ENCODE measurements around the gene BABAM2. TPM values are rescaled to one million over a fixed set of nuclear protein-coding genes. Genes with fewer than 3 reads are reported as not detected.
"Not testable (repeated sequence)": the region's sequence is repeated elsewhere in the genome, so short reads cannot be mapped to it uniquely, and the experiment has no call there.

The BABAM2 gene
- total RNA-seq, 3 donors from 2014 or later, result 34.8 to 42.4 (median 41.3) TPM

DNA sequence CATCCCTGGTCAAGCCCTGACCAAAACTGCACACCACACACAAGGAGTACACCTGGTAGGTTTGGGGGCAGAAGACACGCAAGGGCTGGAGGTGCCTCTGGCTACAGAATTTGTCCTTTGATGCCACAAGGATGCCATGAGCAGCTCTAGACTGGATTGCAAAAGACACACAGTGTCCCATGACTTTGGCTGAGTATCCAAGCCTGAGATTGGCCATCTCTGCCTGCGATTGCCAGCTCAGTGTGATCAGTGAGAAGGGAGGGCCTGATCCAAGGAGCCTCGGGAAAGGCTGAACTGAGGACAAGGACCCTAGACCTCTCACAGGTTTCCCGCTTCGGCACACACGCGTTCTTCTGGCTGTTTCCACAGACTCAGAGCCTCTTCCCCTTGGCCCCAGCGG lies 442.2 kb downstream of the BABAM2 start:
- TF ChIP-seq CTCF (IDR thresholded peaks at IDR 0.05), result no peak
- no peaks in the 10 kb centered on the region for H3K4me1 ChIP-seq (ENCODE audit: low read depth)
- H3K36me3 ChIP-seq (ENCODE audit: low read depth), result no peaks in the 10 kb centered on the region
- H3K4me3 ChIP-seq, result no peak overlapping the region
- no peaks in the 10 kb centered on the region for H3K9me3 ChIP-seq
- DNase-seq (no peak), ATAC-seq (no peak)
- intact Hi-C loops (cut with DNase I, micrococcal nuclease), result no loop called here

- no peak for TF ChIP-seq CTCF (IDR thresholded peaks at IDR 0.05)
- Histone ChIP-seq H3K4me3 (no peak overlapping the region), H3K4me1 (ENCODE audit: low read depth) (peaks cover 1% of the 10 kb centered on the region), H3K9me3 (no peaks in the 10 kb centered on the region), H3K36me3 (ENCODE audit: low read depth) (no peaks in the 10 kb centered on the region)
- no peak for DNase-seq
- intact Hi-C loops (cut with DNase I, micrococcal nuclease), result no loop called here
- ATAC-seq, result no peak
These were observed 443.3 kb downstream of the BABAM2 start for GRCh38 chr2:28333606-28334526.

GRCh38 chr2:28334527-28334894 lies 444.0 kb downstream of the BABAM2 start:
- no peak for ATAC-seq
- Histone ChIP-seq H3K4me3 (no peak overlapping the region), H3K9me3 (no peaks in the 10 kb centered on the region), H3K36me3 (ENCODE audit: low read depth) (no peaks in the 10 kb centered on the region), H3K4me1 (ENCODE audit: low read depth) (peaks cover 4% of the 10 kb centered on the region)
- intact Hi-C loops (cut with DNase I, micrococcal nuclease), result no loop called here
- no peak for DNase-seq
- no peak for TF ChIP-seq CTCF (IDR thresholded peaks at IDR 0.05)

GRCh38 chr2:28335265-28335664 lies 444.7 kb downstream of the BABAM2 start:
- DNase-seq, result peak in 1 of 3 donors; percentile 12
- H3K4me3 ChIP-seq; ATAC-seq; H3K9me3 ChIP-seq; H3K36me3 ChIP-seq (ENCODE audit: low read depth); intact Hi-C loops (cut with DNase I, micrococcal nuclease); H3K4me1 ChIP-seq (ENCODE audit: low read depth): not testable (repeated sequence)

DNA sequence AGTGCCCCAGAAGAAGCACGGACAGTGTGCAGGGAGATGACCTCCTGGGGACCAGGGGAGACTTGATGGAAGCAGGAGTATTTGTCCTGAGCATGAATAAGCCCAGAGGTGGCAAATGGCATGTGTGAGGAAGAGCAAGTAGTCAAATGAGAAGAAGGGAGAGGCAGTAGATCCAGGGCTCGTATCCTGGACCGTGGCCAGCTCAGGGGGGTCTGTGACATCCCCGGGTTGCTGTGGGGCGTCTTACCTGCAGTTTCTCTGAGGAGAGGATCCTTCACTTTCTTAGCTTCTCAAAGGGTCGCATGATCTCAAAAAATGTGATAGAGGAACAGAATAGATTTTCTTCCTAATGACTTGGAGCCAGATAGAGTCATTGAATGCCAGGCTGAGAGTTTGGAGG lies 445.1 kb downstream of the BABAM2 start:
- peaks cover 4% of the 10 kb centered on the region for H3K4me1 ChIP-seq (ENCODE audit: low read depth)
- no peaks in the 10 kb centered on the region for H3K9me3 ChIP-seq
- H3K36me3 ChIP-seq (ENCODE audit: low read depth), result no peaks in the 10 kb centered on the region
- DNase-seq (no peak), ATAC-seq (no peak)
- H3K4me3 ChIP-seq, result no peak overlapping the region
- intact Hi-C loops (cut with DNase I, micrococcal nuclease), result no loop called here
- no peak for TF ChIP-seq CTCF (IDR thresholded peaks at IDR 0.05)

DNA sequence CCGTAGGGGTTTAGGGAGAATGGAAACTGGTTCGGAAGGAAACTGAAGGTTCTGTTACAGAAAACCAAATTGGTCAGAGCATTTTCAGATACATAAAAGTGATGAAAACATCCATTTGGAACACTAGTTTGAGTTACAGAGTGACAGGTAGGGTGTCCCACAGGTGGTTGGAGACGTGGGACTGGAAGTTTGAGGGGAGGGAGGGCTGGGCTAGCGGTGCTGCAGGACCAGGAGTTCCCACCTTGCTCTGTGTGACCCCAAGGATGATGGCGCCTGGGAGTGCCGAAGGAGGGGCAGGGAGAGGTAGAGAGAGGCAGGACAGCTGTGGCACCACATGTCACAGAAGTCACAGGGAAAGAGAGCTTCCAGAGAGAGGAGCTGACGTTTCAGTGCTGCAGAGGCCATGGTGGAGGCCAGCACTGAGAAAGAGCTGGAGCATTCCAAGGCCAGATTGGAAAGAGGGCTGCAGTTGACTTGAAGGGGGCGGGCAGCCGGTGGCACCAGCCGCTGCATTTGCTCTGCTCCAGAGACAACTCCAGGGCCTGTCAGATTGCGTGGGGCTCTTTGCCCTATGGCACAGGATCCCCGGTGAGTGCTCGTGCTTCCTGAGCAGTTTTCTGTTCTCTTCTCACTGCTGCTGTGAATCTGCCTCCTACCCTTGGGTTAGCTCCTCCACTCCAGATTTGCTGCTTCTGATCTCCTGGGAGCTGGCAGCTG lies 445.9 kb downstream of the BABAM2 start:
- intact Hi-C loops (cut with DNase I, micrococcal nuclease), result no loop called here

More for the DNA sequence above, 445.9 kb downstream of the BABAM2 start:
- H3K36me3 ChIP-seq (ENCODE audit: low read depth), result no peaks in the 10 kb centered on the region
- no peak overlapping the region for H3K4me3 ChIP-seq
- no peak for TF ChIP-seq CTCF (IDR thresholded peaks at IDR 0.05)
- no peaks in the 10 kb centered on the region for H3K9me3 ChIP-seq
- no peak for ATAC-seq
- peaks cover 4% of the 10 kb centered on the region for H3K4me1 ChIP-seq (ENCODE audit: low read depth)
- no peak for DNase-seq

Measured in mucosa of descending colon (tissue), 3 donors.